GM19238 (cell line): ENCODE results near the gene MOB4.
"Not testable (repeated sequence)": the region's sequence is repeated elsewhere in the genome, so short reads cannot be mapped to it uniquely, and the experiment has no call there.

Experiments used
- DNase-seq: peaks from one replicate; pipeline ENCODE4 v3.0.0; 2011; ENCODE audit warnings: low spot score; ENCODE audit not compliant: insufficient read length

Gene MOB4

DNA sequence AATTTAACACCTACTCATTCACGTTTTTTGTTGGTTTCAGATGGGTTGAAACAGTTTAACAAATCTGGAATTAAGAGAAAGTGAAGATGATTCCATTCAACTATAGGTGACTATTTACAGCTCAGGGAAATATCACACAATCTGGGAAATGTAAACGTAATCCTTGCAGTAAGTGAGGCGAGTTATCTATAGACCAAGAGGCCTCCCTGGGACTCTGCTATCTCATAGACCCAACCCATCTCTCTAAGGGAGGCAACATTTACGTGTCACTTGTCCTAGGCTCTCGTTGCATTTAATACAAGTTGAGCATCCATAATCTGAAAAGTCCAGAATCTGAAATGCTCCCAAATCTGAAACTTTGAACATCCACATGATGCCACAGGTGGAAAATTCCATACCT lies 2.0 kb upstream of the MOB4 start:
- DNase-seq: no peak

DNA sequence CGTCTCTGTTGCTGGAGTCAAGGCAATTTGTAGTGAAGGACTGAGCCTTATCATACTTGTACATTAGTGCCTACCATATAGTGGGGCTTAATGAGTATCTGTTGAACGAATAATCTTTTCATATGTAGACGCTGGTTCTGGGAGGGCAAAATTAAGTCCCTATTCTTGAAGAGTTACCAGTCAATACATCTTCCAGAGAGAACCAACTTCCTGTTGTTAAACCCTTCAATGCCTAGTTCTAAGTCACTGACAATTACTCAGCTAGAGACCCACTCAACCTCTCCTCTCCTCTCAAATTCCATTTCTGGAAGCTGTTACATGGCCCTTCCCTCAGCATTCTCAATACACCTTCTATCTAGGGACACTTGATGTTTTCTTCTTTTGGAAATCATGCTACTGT lies 1.1 kb upstream of the MOB4 start:
- DNase-seq: no peak

DNA sequence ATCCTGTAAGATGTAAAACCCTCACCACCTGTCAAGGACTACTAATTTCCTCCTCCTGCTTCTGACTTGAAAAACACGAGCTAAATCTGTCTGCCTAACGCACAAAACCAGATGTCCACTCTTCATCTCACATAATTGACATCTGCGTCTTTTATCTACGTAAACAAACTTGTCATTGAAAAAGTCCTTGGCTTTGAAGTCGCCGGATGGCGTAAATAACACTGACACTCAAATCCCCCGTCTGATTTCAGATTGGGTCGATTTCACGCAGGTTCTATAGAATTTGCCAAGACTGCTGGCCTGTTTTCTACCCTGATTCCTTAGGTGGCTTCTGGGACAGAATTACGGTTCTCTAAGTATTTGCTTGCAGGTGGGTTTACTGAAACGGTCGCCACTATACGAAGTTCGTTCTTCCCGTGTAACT lies 539 bp upstream of the MOB4 start:
- no peak for DNase-seq

DNA sequence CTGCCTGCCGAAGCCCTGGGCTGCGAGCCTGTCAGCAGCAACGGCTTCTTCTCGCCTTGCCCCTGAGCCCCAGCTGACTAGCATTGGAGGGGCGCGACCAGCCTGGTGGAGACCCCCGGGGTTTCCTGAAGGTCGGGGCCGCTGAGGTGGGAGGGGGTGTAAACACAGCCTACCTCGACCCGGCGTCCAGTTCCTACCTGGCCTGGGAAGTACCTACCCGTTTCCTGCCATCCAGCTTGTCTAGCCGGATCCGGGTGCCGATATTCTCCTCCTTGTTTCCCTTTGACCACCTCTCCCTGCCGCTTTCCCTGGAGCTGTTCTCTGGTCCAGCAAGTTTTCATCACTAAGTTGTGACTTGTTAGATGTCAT lies 511 bp downstream of the MOB4 start:
- no peak for DNase-seq

DNA sequence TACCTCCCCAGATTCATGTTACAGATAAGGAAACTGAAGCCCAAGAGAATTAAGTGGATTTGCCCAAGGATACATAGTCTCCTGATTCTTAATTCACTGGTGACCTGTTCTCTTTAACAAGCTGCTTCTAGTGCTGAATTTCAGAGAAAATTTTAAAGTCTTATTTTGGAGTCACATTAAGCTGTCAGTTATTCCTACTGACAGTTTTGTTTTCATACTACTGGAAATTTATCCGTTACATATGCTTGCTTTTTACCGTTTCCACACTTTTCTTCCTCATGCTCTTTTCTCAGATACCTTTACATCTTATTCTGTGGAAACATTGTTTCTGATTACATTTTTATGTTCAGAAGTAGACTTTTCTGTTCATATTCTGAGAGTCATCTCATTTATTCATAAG lies 1.3 kb downstream of the MOB4 start:
- DNase-seq: no peak

- DNase-seq: no peak
Observed at GRCh38 chr2:197538412-197538811, 22.5 kb downstream of the MOB4 start.

DNA sequence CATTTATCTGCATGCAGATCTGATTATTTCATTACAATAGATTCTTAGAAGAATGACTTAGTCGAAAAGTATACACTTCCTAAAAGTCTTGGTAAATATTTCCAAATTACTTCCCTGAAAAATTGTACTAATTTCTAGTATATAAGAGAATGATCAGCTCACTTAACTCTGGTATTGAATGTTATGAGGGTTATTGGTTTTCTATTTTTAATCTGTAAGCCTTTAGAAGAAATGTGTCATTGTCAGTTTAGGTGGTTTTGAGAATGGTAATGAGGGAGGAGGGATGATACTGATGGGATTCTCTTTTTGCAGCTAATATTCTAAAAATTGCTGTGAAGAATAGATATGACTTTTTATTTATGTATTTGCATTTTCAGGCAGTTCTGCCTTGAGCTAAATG lies 23.9 kb downstream of the MOB4 start:
- DNase-seq: no peak

GRCh38 chr2:197543206-197543605 lies 27.3 kb downstream of the MOB4 start:
- no peak for DNase-seq

- DNase-seq: no peak
Observed at GRCh38 chr2:197547163-197547900, 31.5 kb downstream of the MOB4 start.

DNA sequence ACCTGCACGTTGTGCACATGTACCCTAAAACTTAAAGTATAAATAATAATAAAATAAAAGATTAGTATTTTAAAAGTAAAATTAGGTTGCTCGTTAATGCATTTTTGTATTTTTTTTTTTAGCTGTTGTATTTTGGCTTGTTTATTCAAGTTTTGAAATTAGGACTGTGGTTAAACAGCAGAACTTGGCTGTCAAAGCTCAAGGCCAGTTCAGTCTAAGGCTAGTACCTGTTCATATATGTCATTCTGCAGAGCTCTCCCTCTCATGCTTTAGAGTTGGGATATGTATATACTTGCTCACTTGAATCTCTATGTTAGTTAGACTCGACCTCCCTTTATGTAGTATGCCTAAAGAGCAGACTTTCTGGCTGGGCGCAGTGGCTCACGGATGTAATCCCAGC lies 32.7 kb downstream of the MOB4 start:
- no peak for DNase-seq

DNA sequence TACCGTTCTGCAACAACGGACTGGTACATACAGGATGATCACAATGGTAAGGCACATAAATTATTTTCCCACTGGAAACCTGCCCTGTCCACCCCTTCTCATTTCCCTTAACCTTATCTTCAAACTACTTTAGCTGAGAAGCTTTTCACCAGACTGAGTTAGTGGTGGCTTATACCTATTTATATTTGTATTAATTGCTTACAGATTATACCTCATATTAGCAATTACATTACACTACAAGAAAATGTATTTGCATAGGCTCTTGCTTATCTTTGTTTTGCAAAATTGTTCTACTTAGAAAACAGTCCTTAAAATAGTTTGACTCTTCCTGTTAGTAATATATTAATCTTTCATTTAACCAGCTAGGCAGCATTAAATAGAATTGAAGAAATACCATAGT lies 35.4 kb downstream of the MOB4 start:
- not testable (repeated sequence) for DNase-seq

GRCh38 chr2:197555467-197555866 lies 39.6 kb downstream of the MOB4 start:
- no peak for DNase-seq

DNA sequence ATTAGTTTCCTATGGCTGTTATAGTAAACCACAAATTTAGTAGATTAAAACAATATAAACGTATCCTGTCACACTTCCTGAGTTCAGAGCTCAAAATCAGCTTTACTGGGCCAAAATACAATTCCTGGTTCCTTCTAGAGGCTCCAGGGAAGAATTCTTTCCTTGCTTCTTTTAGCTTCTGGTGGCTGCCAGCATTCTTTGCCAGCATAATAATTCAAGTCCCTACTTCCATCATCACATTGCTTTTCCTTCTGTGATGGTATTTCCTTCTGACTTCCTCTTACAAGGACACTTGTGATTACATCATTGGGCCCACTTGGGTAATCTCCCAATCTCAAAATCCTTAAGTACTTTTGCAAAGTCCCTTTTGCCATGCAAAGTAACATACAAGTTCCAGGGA lies 40.6 kb downstream of the MOB4 start:
- DNase-seq: no peak

DNA sequence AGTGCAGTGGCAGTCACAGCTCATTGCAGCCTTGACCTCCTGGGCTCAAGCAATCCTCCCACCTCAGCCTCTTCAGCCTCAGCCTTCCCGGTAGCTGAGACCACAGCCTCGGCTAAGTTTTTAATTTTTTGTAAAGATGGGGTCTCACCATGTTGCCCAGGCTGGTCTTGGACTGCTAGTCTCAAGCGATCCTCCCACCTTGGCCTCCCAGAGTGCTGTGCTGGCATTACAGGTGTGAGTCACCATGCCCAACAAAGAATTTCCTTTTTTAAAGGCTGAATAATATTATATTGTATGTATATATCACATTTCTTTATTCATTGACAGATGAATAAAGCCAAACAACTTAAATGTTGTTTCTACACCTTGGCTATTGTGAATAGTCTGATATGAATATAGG lies 42.5 kb downstream of the MOB4 start:
- DNase-seq: no peak

GRCh38 chr2:197559681-197560080 lies 43.8 kb downstream of the MOB4 start:
- DNase-seq: no peak

GRCh38 chr2:197560146-197560665 lies 44.3 kb downstream of the MOB4 start:
- no peak for DNase-seq

DNA sequence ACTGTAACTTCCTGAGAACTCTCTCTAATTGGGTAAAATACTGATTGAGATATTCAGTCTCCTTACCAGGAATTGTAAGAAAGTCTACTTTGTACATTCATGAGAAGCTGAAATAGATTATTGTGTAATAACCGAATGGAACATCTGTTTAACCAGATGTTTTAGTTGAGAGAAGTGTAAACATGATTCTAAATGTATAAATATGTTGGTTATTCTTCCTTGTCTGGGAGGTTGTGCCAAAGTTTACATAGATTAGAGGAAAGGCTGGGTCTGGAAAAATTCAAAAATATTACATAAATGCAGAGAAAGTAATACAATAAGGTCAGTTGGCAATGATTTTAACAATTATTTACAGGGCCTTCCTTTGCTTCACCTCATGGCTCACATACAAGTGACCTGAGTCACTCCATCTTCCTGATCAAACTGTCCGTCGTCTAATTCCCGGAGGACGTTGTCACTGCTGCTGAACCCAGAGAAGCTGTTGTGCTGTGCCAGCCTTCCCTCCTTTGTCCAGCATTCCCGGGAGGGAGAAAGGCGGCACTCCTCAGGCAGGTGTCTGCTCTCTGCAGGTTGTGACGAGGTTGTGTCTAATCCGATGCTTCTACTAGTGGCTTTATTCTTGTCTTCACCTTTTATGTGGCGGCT lies 55.9 kb downstream of the MOB4 start:
- no peak for DNase-seq

DNA sequence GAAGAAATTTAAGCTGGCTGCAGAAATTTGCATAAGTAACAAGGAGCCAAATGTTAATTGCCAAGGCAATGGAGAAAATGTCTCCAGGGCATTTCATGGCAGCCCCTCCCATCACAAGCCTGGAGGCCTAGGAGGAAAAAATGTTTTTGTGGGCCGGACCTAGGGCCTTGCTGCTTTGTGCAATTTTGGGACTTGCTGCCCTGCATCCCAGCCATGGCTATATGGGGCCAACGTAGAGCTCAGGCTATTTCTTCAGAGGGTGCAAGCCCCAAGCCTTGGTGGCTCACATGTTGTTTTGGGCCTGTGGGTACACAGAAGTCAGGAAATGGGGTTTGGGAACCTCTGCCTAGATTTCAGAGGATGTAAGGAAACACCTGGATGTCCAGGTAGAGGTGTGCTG lies 57.7 kb downstream of the MOB4 start:
- DNase-seq: no peak

- no peak for DNase-seq
Observed at GRCh38 chr2:197575987-197576386, 60.1 kb downstream of the MOB4 start.

GRCh38 chr2:197576631-197577030 lies 60.8 kb downstream of the MOB4 start:
- no peak for DNase-seq

DNA sequence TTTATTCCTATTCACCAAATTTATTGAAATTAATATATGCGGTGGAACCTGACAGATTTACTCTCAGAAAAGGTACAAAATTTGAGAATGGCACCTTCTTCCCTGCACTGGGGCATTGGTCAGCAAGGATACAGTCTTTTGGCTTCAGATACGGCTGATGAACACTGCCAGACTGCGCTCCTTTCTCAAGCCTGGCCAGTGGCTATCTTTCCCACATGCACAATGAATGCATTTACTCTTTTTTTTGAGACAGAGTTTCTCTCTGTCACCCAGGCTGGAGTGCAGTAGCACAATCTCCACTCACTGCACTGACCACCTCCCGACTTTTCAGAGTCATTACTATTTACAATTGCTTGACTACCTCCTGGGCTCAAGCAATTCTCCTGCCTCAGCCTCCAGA lies 61.6 kb downstream of the MOB4 start:
- DNase-seq: no peak

- not testable (repeated sequence) for DNase-seq
Observed at GRCh38 chr2:197578294-197578693, 62.4 kb downstream of the MOB4 start.

GRCh38 chr2:197580166-197580565 lies 64.3 kb downstream of the MOB4 start:
- not testable (repeated sequence) for DNase-seq
